ENCODE measurements around the gene MSI2.

GRCh38 chr17:57726838-57727237 is 470.5 kb downstream of the MSI2 start:
- TF ChIP-seq, protein P1, sequence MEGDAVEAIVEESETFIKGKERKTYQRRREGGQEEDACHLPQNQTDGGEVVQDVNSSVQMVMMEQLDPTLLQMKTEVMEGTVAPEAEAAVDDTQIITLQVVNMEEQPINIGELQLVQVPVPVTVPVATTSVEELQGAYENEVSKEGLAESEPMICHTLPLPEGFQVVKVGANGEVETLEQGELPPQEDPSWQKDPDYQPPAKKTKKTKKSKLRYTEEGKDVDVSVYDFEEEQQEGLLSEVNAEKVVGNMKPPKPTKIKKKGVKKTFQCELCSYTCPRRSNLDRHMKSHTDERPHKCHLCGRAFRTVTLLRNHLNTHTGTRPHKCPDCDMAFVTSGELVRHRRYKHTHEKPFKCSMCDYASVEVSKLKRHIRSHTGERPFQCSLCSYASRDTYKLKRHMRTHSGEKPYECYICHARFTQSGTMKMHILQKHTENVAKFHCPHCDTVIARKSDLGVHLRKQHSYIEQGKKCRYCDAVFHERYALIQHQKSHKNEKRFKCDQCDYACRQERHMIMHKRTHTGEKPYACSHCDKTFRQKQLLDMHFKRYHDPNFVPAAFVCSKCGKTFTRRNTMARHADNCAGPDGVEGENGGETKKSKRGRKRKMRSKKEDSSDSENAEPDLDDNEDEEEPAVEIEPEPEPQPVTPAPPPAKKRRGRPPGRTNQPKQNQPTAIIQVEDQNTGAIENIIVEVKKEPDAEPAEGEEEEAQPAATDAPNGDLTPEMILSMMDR (IDR thresholded peaks at IDR 0.05): no peak
- TF ChIP-seq RFX5 (IDR thresholded peaks at IDR 0.05; ENCODE audit: low read length) (no peak), CHD2 (IDR thresholded peaks at IDR 0.05; ENCODE audit: low read length, partially characterized antibody) (no peak), EZH2phosphoT487 (IDR thresholded peaks at IDR 0.05; ENCODE audit: borderline replicate concordance, low read depth) (no peak), SMC3 (IDR thresholded peaks at IDR 0.05; ENCODE audit: low read depth, low read length) (no peak), TCF12 (IDR thresholded peaks at IDR 0.05) (no peak), GABPA (IDR thresholded peaks at IDR 0.05; ENCODE audit: low read depth) (no peak)
